ENCODE measurements around the gene HMG20B.

DNA sequence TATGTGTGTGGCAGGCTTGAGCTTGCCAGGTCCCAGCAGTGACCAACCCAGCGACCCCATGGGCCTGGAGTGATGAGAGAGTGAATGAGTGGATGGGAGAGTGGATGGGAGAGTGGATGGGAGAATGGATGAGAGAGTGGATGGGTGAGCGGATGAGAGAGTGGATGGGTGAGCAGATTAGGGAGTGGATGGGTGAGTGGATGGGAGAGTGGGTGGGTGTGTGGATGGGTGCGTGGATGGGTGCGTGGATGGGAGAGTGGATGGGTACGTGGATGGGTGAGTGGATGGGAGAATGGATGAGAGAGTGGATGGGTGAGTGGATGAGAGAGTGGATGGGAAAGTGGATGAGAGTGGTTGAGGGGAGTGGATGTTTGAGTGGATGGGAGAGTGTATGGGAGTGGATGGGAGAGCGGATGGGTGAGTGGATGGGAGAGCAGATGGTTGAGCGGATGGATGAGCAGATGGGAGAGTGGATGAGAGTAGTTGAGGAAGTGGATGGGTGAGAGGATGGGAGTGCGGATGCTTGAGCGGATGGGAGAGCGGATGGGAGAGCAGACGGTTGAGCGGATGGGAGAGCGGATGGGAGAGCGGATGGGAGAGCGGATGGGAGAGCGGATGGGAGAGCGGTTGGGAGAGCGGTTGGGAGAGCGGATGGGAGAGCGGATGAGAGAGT is 44.1 kb upstream of the HMG20B start:
- TF ChIP-seq TCF7L2 (IDR thresholded peaks at IDR 0.05; ENCODE audit: borderline replicate concordance, extremely low read depth, insufficient read depth, insufficient read length): no peak
- TF ChIP-seq CTCF (IDR thresholded peaks at IDR 0.05 in 2 of 3, conservative IDR thresholded peaks at IDR 0.05 in 1 of 3; ENCODE audit: borderline replicate concordance in 1 of 3, insufficient read depth in 1 of 3, low read depth in 2 of 3, low read length in 2 of 3): no peak
- no peak for TF ChIP-seq EZH2phosphoT487 (IDR thresholded peaks at IDR 0.05; ENCODE audit: borderline replicate concordance)
- no peak for TF ChIP-seq POLR2A (IDR thresholded peaks at IDR 0.05; ENCODE audit: borderline replicate concordance, extremely low read depth, insufficient read depth, insufficient read length)
- TF ChIP-seq, protein P1, sequence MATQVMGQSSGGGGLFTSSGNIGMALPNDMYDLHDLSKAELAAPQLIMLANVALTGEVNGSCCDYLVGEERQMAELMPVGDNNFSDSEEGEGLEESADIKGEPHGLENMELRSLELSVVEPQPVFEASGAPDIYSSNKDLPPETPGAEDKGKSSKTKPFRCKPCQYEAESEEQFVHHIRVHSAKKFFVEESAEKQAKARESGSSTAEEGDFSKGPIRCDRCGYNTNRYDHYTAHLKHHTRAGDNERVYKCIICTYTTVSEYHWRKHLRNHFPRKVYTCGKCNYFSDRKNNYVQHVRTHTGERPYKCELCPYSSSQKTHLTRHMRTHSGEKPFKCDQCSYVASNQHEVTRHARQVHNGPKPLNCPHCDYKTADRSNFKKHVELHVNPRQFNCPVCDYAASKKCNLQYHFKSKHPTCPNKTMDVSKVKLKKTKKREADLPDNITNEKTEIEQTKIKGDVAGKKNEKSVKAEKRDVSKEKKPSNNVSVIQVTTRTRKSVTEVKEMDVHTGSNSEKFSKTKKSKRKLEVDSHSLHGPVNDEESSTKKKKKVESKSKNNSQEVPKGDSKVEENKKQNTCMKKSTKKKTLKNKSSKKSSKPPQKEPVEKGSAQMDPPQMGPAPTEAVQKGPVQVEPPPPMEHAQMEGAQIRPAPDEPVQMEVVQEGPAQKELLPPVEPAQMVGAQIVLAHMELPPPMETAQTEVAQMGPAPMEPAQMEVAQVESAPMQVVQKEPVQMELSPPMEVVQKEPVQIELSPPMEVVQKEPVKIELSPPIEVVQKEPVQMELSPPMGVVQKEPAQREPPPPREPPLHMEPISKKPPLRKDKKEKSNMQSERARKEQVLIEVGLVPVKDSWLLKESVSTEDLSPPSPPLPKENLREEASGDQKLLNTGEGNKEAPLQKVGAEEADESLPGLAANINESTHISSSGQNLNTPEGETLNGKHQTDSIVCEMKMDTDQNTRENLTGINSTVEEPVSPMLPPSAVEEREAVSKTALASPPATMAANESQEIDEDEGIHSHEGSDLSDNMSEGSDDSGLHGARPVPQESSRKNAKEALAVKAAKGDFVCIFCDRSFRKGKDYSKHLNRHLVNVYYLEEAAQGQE (IDR thresholded peaks at IDR 0.05; ENCODE audit: low read depth): no peak
- TF ChIP-seq EZH2 (IDR thresholded peaks at IDR 0.05): no peak
- TF ChIP-seq SP1 (IDR thresholded peaks at IDR 0.05; ENCODE audit: low read depth): no peak

All from HCT116 (cell line).